RKO (cell line): Measurements from ENCODE around the gene PTPRC.
"Not testable (repeated sequence)": the region's sequence is repeated elsewhere in the genome, so short reads cannot be mapped to it uniquely, and the experiment has no call there.

Experiments used
- DNase-seq: peaks from one replicate; pipeline ENCODE4 v3.0.0-alpha.2; 2016; ENCODE audit warnings: low spot score

The PTPRC gene, protein sequence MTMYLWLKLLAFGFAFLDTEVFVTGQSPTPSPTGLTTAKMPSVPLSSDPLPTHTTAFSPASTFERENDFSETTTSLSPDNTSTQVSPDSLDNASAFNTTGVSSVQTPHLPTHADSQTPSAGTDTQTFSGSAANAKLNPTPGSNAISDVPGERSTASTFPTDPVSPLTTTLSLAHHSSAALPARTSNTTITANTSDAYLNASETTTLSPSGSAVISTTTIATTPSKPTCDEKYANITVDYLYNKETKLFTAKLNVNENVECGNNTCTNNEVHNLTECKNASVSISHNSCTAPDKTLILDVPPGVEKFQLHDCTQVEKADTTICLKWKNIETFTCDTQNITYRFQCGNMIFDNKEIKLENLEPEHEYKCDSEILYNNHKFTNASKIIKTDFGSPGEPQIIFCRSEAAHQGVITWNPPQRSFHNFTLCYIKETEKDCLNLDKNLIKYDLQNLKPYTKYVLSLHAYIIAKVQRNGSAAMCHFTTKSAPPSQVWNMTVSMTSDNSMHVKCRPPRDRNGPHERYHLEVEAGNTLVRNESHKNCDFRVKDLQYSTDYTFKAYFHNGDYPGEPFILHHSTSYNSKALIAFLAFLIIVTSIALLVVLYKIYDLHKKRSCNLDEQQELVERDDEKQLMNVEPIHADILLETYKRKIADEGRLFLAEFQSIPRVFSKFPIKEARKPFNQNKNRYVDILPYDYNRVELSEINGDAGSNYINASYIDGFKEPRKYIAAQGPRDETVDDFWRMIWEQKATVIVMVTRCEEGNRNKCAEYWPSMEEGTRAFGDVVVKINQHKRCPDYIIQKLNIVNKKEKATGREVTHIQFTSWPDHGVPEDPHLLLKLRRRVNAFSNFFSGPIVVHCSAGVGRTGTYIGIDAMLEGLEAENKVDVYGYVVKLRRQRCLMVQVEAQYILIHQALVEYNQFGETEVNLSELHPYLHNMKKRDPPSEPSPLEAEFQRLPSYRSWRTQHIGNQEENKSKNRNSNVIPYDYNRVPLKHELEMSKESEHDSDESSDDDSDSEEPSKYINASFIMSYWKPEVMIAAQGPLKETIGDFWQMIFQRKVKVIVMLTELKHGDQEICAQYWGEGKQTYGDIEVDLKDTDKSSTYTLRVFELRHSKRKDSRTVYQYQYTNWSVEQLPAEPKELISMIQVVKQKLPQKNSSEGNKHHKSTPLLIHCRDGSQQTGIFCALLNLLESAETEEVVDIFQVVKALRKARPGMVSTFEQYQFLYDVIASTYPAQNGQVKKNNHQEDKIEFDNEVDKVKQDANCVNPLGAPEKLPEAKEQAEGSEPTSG (N-terminal part only)

DNA sequence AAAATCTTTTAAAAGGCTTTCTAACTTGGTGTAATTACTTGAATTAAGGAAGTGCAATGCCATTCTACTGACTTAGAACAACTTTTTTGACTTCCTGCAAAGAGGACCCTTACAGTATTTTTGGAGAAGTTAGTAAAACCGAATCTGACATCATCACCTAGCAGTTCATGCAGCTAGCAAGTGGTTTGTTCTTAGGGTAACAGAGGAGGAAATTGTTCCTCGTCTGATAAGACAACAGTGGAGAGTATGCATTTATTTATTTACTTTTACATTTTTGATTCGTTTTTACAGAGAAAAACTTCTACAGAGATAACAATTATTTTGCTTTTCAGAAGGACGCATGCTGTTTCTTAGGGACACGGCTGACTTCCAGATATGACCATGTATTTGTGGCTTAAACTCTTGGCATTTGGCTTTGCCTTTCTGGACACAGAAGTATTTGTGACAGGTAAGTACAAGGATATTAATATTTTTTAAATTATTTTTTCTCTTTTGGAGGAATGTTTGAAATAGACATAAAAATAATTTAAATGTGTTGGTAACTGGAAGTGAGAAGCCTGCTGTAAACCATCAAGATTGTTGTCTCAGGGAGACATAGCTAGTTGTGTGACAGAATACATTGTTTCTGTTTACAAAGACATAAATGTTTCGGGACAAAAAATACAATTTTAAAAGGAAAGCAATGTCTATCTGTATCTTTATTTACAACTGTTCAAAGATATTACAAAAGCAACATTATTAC lies at the start of gene PTPRC:
Gene PTPRC (plus strand): TSS at position 147 of the 742 bp plus-strand sequence. CDS start 229 bp downstream, at position 376.
- no peak for DNase-seq

DNA sequence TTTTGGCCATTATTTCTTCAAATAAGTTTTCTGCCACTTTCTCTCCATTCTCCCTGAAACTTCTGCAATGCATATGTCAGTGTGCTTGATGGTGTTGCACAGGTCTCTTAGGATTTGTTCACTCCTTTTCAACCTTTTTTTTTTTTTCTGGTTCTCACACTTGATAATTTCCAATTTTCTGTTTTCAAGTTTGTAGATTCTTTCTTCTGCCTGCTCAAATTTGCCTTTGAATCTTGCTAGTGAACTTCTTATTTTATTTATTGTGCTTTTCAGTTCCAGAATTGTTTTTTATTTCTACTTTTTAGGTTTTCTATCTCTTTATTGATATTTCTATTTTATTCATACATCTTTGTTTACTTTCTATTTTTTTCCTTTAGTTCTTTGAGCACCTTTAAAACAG lies 48.4 kb upstream of the PTPRC start:
- no peak for DNase-seq

DNA sequence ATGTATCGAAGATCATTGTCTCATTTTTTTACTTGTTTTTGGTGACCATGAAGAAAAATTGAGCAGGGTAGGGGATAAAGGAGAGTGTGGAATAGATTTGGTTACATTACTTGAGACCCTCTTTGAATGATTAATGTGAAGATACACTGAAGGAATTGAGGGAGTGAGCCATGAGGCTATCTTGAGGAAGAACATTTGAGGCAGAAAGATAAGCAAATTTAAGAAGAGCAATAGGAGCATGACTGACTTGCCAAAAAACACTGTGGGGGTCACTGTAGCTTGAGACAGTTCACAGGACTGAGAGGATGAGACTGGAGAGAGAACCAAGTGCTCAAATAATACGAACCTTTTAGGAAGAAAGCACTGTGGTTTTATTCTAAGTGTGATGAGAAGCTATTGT lies 43.1 kb upstream of the PTPRC start:
- DNase-seq: no peak

DNA sequence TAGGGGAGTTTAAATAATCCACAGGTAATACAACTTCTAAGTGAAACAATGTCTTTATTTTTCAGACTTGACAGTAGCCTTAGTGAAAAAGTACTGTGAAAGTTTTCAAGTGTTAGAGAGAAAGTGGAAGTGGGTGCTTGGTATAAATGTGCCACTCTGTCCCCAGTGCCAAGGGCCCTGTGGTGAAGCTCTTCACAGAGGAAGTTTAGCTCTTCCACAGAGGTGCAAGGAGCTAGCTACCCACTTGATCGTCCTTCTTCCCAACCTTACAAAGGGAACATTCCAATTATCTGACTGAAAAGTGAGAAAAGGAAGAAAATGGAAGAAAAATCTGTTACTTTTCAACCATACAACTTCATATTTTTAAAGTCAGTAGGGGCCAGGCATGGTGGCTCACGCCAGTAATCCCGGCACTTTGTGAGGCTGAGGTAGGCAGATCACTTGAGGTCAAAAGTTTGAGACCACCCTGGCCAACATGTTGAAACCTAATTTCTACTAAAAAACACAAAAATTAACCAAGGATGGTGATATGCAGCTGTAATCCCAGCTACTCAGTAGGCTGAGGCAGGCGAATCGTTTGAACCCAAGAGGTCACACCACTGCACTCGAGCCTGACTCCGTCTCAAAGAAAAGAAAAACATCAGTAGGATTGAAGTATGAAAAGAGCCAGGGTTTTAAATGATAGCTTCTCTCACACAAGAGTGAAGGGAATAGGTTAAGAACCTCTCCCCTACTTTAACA lies 41.0 kb upstream of the PTPRC start:
- DNase-seq: no peak

DNA sequence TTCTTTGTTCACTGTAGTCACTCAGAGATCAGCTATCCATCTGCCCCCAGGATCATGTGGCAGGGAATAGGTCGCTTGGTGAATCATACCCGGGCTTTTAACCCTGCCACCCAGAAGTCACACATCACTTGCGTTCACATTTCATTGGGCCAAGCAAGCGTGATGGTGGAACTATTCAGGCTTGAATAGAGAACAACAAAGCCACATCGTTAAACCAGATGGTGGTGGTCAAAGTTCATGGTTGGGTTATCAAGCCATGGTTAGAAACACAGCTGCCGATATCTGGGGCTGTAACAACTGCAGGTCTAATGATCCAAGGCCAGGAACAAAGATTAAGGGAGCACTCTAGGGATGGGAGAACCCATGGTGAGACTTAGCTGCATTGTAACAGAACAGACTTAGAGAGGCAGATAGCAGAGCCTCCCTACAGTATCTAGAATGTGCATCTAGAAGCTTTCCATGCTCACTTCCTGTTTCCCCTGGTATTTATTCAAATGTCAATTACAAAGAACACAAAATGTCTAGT lies 40.0 kb upstream of the PTPRC start:
- no peak for DNase-seq

DNA sequence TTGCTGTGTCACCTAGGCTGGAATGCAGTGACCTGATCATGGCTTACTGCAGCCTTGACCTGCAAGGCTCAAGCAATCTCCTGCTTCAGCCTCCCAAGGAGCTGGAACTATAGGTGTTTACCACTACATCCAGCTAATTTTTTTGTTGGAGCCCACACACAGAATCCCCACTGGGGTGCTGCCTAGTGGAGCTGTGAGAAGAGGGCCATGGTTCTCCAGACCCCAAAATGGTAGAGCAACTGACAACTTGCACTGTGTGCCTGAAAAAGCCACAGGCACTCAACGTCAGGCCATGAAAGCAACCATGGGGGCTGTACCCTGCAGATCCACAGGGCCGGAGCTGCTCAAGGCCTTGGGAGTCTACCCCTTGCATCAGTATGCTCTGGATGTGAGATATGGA lies 39.1 kb upstream of the PTPRC start:
- DNase-seq: no peak

DNA sequence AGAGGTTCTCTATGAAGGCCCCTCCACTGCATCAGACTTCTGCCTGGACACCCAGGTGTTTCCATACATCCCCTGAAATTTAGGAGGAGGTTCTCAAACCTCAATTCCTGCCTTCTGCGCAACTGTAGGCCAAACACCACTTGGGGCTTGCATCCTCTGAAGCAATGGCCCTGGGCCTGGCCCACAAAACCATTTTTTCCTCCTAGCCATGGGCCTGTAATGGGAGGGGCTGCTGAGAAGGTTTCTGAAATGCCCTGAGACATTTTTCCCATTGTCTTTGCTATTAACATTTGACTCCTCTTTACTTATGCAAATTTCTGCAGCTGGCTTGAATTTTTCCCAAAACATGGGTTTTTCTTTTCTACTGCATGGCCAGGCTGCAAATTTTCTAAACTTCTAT lies 37.9 kb upstream of the PTPRC start:
- no peak for DNase-seq

DNA sequence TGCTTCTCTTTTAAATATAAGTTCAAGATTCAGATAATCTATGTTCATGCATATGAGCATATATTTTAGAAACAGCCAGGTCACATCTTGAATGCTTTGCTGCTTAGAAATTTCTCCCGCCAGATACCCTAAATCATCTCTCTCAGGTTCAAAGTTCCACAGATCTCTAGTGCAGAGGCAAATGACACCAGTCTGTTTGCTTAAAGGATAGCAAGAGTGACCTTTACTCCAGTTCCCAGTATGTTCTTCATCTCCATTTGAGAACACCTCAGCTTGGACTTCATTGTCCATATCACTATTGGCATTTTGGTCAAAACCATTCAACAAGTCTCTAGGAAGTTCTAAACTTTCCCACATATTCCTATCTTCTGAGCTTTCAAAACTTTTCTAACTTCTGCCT lies 37.5 kb upstream of the PTPRC start:
- not testable (repeated sequence) for DNase-seq

DNA sequence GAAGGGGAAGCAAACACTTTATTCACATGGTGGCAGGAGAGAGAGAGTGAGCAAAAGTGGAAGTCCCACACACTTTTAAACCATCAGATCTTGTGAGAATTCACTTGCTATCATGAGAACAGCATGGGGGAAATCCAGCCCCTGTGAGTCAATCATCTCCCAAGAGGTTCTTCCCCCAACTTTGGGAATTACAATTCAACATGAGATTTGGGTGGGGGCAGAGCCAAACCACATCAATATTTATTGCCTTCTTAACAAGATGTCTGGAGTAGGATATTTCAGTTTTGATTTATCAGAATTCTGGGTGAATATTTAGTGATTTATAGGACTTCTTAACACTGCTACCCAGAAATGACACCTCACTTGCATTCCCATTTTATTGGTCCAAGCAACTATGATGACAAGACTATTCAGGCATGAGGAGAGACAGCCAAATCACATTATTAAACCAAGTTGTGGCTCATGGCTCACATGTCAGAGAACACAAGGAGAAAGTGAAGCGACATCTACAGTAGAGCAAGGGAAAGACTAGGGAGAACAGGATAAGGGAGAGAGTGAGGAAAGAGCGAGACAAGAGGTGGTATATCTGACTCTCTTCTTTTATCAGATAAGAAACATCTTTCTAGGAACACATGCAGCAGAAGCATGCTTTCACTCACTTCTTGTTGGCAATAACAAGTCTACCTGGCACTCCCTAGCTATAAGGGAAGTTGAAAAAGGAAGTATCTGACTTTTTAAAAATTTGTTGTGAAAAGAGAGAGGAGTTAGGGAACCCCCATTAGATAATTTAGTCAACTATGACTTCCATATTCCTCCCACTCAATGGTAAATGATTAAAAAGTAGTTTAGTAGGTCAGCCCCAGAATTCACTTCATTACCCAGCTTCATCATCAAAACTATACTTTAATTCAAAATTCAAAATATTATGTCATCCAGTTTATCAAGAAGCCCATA lies 36.6 kb upstream of the PTPRC start:
- DNase-seq: no peak

DNA sequence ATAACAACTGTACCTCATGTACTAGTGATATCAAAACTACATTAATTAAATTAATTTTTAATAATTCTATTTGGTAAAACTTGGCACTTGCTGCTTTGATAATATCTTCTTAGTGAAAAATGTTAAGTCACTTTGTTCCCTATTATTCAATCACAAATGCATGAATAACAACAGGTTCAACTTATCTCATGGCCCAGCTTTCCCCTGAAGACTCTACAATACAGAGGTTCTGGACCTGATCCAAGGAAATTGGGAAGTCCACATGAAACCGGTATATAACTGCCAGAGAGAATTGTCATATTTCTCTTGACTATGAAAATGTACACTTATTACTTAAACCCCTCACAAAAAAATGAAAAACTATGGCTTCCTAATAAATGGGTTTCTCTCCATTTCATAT lies 33.9 kb upstream of the PTPRC start:
- DNase-seq: no peak

DNA sequence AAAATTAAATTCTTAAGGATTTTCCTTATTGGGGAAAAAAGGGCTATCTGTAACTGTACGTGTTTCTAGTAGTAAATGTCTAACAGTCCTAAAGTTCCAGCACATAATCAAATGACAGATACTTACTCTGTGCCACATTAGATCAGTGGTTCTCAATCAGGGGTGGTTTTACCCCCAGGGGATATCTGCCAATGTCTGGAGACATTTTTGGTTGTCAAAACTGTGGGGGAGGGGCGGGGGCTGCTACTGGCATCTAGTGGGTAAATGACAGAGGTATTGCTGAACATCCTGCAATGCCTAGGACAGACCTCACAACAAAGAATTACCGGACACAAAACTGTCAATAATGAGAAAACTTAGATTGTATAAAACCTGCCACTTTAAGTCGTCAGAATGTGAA lies 33.4 kb upstream of the PTPRC start:
- DNase-seq: no peak

DNA sequence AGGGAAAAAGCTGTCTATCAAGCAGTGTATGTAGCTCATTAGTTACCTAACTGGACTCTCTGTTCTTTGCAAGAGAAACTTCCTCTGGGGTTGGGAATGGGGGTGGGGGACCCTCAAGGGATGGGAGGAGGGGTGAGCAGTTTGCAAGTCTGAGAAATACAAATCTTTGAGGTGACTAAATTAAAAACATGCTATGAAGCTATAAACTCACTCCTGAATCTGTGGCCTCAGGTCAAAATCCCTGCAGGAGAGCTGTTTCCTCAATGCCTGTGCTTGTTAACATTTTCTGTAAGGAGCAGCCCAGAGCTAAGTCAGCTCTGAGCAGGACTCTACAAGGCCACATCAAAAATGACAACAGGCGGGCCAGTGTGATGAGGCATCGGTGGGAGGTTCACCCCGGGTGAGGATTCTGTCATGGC lies 32.8 kb upstream of the PTPRC start:
- no peak for DNase-seq

DNA sequence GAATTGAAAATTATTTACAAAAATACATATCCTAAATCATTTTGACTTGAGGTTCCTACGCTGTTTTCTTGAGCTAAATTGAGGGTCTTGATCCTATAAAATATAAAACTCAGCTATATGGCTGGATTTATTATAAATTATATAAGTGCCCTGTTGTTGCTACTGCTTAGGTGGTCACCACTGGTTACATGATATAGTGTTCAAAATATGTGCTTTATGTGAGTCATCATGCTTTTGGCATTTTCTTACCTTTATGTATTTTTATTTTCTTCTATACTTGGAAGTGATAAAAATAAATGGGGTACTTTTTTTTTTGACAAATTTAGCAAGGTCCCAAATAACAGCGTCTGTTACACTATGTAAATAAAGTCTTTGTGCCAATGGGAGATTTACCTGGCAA lies 31.1 kb upstream of the PTPRC start:
- no peak for DNase-seq

DNA sequence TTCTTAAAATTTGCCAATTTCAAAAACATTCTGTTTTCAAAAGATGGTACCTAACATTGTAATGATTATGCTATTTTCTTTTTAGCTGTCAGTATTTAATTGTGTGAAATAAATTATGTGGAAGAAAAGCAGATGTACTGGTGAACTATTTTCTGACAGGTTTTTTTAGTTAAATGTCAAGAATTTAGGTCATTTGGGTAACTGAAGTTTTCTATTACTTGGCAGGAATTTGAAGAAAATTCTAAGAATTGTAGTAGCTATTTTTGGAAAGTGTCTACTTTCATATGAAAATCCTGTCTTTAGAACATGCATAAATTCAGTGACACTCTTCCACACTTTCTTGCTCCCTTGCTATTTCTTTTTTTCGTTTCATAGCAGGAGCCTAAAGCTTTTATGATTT lies 28.5 kb upstream of the PTPRC start:
- no peak for DNase-seq

DNA sequence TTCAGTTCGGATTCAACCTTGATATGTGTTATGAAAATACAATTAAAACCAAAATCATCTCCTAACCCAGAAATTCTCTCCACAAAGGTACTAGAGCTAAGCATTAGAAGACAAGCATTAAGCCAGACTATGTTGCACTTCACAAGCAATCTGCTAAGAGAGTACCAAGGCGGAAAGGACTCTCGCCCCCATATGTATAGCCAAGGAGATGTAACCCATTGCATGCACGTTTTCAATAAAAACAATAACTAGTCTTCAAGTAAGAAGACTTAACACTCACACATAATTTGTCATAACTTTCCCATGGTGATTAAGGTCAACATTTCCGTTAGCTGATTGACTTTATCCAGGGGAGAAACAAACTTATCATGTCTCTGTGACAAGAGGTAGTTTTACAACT lies 27.6 kb upstream of the PTPRC start:
- DNase-seq: no peak

DNA sequence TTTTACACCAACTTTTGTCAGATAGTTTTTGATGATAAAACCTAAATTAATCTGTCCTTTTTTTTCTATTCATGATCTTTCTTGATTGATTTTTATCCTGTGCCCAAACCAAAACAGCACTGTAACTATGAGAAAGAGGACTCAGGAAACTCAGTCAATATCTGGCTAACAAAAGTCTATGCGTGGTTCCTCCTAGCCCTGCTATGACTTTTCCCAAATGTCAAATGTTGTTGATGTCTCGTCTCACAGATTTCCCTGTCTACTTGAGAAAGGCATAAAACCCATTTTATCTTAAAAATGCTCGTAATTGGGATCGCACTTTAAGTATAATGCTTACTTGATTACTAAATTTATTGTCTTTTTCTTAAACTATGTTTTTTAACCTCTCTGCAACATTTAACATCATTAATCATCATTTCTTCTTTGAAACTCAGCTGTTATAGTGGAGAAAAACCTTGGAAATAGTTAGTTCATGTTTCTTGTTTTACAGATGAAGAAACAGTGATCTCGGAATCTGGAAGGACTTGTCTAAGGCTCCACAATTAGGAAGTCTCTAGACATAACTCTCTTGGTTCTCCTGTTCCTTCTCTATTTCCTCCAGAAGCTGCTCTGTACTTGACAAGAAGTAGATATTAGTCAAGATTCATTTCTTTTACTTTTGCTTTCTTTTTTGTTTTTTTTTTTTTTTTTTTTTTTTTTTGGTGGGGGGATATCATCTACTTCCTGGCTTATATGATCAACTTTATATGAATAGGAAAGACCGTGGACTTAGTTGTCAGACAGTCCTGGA lies 26.2 kb upstream of the PTPRC start:
- DNase-seq: no peak

DNA sequence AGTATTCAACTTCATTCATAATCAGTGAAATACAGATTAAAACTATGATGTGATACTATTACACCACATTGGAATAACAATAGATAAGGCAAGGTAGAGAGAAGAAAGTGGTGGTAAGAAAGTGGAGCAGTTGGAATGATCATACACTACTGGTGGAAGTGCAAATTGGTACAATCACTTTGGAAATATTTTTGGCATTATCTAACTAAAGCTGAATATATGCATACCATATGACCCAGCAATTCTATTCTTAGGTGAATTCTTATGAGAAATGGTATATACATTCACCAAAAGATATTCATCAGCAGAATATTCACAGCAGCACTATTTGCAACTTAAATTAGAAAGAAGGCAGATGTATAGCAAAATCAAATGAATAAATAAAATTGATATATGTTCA lies 21.4 kb upstream of the PTPRC start:
- no peak for DNase-seq

DNA sequence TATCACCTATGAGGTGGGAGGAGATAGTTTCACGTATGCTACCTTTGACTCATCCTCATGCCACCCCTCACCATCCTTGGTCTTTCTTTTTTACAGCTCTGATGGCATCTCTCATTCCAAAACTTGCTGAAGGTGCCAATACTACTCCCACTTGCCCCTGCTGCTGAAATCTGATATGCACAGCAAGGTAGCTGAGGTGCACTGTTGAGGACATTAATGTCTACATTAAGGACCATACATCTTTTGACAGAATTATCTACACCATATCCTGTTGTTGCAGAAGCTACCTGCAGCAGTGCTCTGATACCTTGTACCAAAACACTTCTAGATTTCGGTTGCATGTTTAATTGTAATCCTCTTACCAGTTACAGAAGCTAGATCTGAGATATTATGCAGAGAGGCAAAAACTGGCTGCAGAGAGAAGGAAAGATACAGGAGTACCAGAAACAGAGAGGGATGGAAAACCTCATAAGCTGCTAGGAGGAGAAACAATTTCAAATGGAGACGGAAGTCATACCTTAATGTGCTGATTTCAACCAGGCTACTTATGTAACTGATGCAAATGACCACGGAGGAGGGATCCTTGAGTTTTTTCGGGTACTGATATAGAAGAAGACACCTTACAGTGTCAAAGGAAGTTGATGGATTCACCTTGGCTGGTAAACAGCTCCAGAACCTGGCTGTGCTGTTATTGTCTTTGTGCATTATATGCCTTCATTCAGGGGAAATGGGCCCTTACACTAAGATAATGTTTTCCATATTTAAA lies 19.3 kb upstream of the PTPRC start:
- no peak for DNase-seq
